ENCODE measurements around the gene MICAL2. TPM values are rescaled to one million over a fixed set of nuclear protein-coding genes. Genes with fewer than 3 reads are reported as not detected.

The MICAL2 gene
- total and polyA plus RNA-seq, 2 of the 13 experiments (the other 11 are each of a cell fraction or from before 2014, with no cell fraction given) = 0.78 to 1.1 TPM

- TF ChIP-seq ZZZ3 (CRISPR knock-in tag; IDR thresholded peaks at IDR 0.05; ENCODE audit: borderline replicate concordance) (no peak), ZBTB43 (CRISPR knock-in tag; conservative IDR thresholded peaks at IDR 0.05) (no peak), E2F2 (CRISPR knock-in tag; IDR thresholded peaks at IDR 0.05; ENCODE audit: borderline replicate concordance) (no peak), CBX1 (IDR thresholded peaks at IDR 0.05; ENCODE audit: low read depth) (no peak), HCFC1 (IDR thresholded peaks at IDR 0.05; ENCODE audit: low read depth, low read length) (no peak), CREBL2 (CRISPR knock-in tag; IDR thresholded peaks at IDR 0.05; ENCODE audit: borderline replicate concordance) (no peak), YEATS4 (CRISPR knock-in tag; IDR thresholded peaks at IDR 0.05; ENCODE audit: borderline replicate concordance) (no peak), ZNF850 (CRISPR knock-in tag; conservative IDR thresholded peaks at IDR 0.05) (no peak), NR3C1 (CRISPR knock-in tag; IDR thresholded peaks at IDR 0.05) (no peak), SUZ12 (IDR thresholded peaks at IDR 0.05; ENCODE audit: low read depth, low read length) (no peak)
Measured at GRCh38 chr11:12087075-12088004, 23.1 kb upstream of the MICAL2 start (continued).
